Lung (tissue), 12 donors: ENCODE results near the gene TAB2. TPM values are rescaled to one million over a fixed set of nuclear protein-coding genes. Genes with fewer than 3 reads are reported as not detected.

Experiments used
- ATAC-seq: fragments of 200-7000 bp; cut with Tn5 transposase; one replicate; pipeline ENCODE4 v1.9.1; 2020; ENCODE audit warnings: moderate number of reproducible peaks; ENCODE audit not compliant: insufficient read depth, low FRiP score
- DNase-seq, 3 donors: peaks; one replicate each; pipeline ENCODE4 v3.0.0-alpha.2; 2013 to 2017
- H3K27ac ChIP-seq, 2 donors: one replicate each; pipeline ENCODE4 v1.5.1; 2013; ENCODE audit warnings: mild to moderate bottlenecking in 2 of 2, moderate library complexity in 2 of 2, control low read depth in 1 of 2, inconsistent platforms in 1 of 2, low read depth in 1 of 2, low read length in 1 of 2
- H3K27me3 ChIP-seq, 3 donors: one replicate each; pipeline ENCODE4 v1.5.1; 2013; ENCODE audit warnings: low read length in 2 of 3; ENCODE audit not compliant: control insufficient read depth in 3 of 3, insufficient read depth in 3 of 3
- H3K36me3 ChIP-seq, 4 donors: one replicate each; pipeline ENCODE4 v1.5.1; 2013; ENCODE audit warnings: low read length in 4 of 4, mild to moderate bottlenecking in 1 of 4, moderate library complexity in 1 of 4; ENCODE audit not compliant: control insufficient read depth in 4 of 4, insufficient read depth in 4 of 4
- H3K4me1 ChIP-seq, 5 donors: one replicate each; pipeline ENCODE4 v1.5.1; 2013; ENCODE audit warnings: low read length in 5 of 5, mild to moderate bottlenecking in 2 of 5, moderate library complexity in 1 of 5; ENCODE audit not compliant: control insufficient read depth in 5 of 5, insufficient read depth in 5 of 5
- H3K4me3 ChIP-seq: one replicate; pipeline ENCODE4 v1.5.1; 2013; ENCODE audit warnings: mild to moderate bottlenecking, control low read depth, moderate library complexity
- H3K9ac ChIP-seq, 2 donors: one replicate each; pipeline ENCODE4 v1.5.1; 2013; ENCODE audit warnings: low read length in 2 of 2, control low read depth in 1 of 2; ENCODE audit not compliant: insufficient read depth in 1 of 2
- H3K9me3 ChIP-seq, 4 donors: one replicate each; pipeline ENCODE4 v1.5.1; 2013; ENCODE audit warnings: low read length in 3 of 4, mild to moderate bottlenecking in 1 of 4, moderate library complexity in 1 of 4; ENCODE audit not compliant: control insufficient read depth in 4 of 4, insufficient read depth in 3 of 4
- CTCF ChIP-seq: IDR thresholded peaks from 2 replicates; pipeline ENCODE4 v1.5.1; 2012; ENCODE audit warnings: mild to moderate bottlenecking; ENCODE audit errors: control extremely low read depth, extremely low read depth
- WGBS, 2 donors: extraction: QIAGEN DNeasy Blood & Tissue Kit; methylation state at CpG; one replicate each; pipeline ENCODE4 v1.1.7; 2013; 5-methylcytosine and 5-hydroxymethylcytosine counted together
- polyA plus RNA-seq, 2 donors: library from polyadenylated mRNA; stranded (reverse); fragments of 200-250 nt; gene quantifications; one replicate each; pipeline ENCODE4 v1.2.1, GENCODE V29; 2013
- total RNA-seq, 2 donors: library from RNA; depleted of rRNA in 1 of 2; stranded (reverse); fragments of >200 nt in 1 of 2; gene quantifications; one replicate each; pipeline ENCODE4 v1.2.1, GENCODE V29; 2014 to 2021
- donor health status: control.
- donor health status: control.
- donor health status: Bipolar disorder and iron deficiency.
- donor health status: healthy.
- donor health status: DM: yes; HTN: yes; CAD: no.

The TAB2 gene
- total and polyA plus RNA-seq, 4 donors = 15.8 to 75.9 (median 33.2) TPM

GRCh38 chr6:149392535-149392934, 75.0 kb downstream of the TAB2 start:
- no peak overlapping the region for H3K4me3 ChIP-seq
- peaks cover 0 to 13% (median 0%) of the 10 kb centered on the region in 5 donors for H3K4me1 ChIP-seq
- no peak for ATAC-seq
- H3K9ac ChIP-seq = no peak overlapping the region
- no peak for DNase-seq
- H3K36me3 ChIP-seq = peaks cover 0 to 6% (median under 1%) of the 10 kb centered on the region in 4 donors
- no peak for TF ChIP-seq CTCF
- H3K9me3 ChIP-seq = no peaks in the 10 kb centered on the region
- H3K27ac ChIP-seq = no peak overlapping the region
- H3K27me3 ChIP-seq = no peaks in the 10 kb centered on the region

GRCh38 chr6:149393002-149393679, 75.6 kb downstream of the TAB2 start:
- no peak for ATAC-seq
- no peaks in the 10 kb centered on the region for H3K27me3 ChIP-seq
- H3K9me3 ChIP-seq = no peaks in the 10 kb centered on the region

GRCh38 chr6:149395185-149395584, 77.7 kb downstream of the TAB2 start:
- ATAC-seq (no peak), DNase-seq (no peak)
- no peak overlapping the region for H3K27ac ChIP-seq
- H3K36me3 ChIP-seq = peaks cover 0 to 8% (median 5%) of the 10 kb centered on the region in 4 donors
- peaks cover 0 to 2% (median 0%) of the 10 kb centered on the region in 4 donors for H3K9me3 ChIP-seq
- H3K9ac ChIP-seq = no peak overlapping the region
- TF ChIP-seq CTCF = no peak
- H3K27me3 ChIP-seq = no peaks in the 10 kb centered on the region
- H3K4me1 ChIP-seq = peaks cover 0 to 9% (median 0%) of the 10 kb centered on the region in 5 donors
- no peak overlapping the region for H3K4me3 ChIP-seq

More at GRCh38 chr6:149393002-149393679, 75.6 kb downstream of the TAB2 start:
- Histone ChIP-seq H3K4me1 (peaks cover 0 to 10% (median 0%) of the 10 kb centered on the region in 5 donors), H3K27ac (no peak overlapping the region), H3K4me3 (no peak overlapping the region), H3K9ac (no peak overlapping the region), H3K36me3 (peaks cover 0 to 6% (median under 1%) of the 10 kb centered on the region in 4 donors)
- no peak for TF ChIP-seq CTCF
- DNase-seq = no peak

- 95 to 96% methylated on average over 6 of the region's 6 CpGs for WGBS, 2 donors
- no peak for ATAC-seq
These were observed 79.9 kb downstream of the TAB2 start for GRCh38 chr6:149397384-149397783.

More at GRCh38 chr6:149397384-149397783, 79.9 kb downstream of the TAB2 start:
- peaks cover under 1 to 15% (median 6%) of the 10 kb centered on the region in 4 donors for H3K36me3 ChIP-seq
- peaks cover 0 to 2% (median 0%) of the 10 kb centered on the region in 4 donors for H3K9me3 ChIP-seq
- H3K27me3 ChIP-seq = no peaks in the 10 kb centered on the region
- no peak for TF ChIP-seq CTCF
- H3K4me3 ChIP-seq = no peak overlapping the region
- no peak overlapping the region for H3K27ac ChIP-seq
- no peak for DNase-seq
- H3K4me1 ChIP-seq = peaks cover 0 to 9% (median 0%) of the 10 kb centered on the region in 5 donors
- H3K9ac ChIP-seq = no peak overlapping the region
